Neural progenitor cell (in vitro differentiated cells): ENCODE measurements around the gene SMYD3. TPM values are rescaled to one million over a fixed set of nuclear protein-coding genes. Genes with fewer than 3 reads are reported as not detected.
"Not testable (repeated sequence)": the region's sequence is repeated elsewhere in the genome, so short reads cannot be mapped to it uniquely, and the experiment has no call there.

Experiments
- DNase-seq: peaks from one replicate; pipeline ENCODE4 v3.0.0-alpha.2; 2016; ENCODE audit warnings: low spot score
- H2AFZ ChIP-seq: fragments of 200-600 bp; sonication (generic); replicated peaks from 2 replicates; pipeline ENCODE4 v1.6.1; 2016; ENCODE audit warnings: antibody characterized with exemption
- H3F3A ChIP-seq: fragments of 200-600 bp; sonication (generic); 2 replicates; pipeline ENCODE4 v1.6.1; 2016; ENCODE audit warnings: antibody characterized with exemption, low read depth
- H3K27ac ChIP-seq: fragments of 200-600 bp; sonication (generic); 2 replicates; pipeline ENCODE4 v1.5.1; 2016; ENCODE audit warnings: mild to moderate bottlenecking
- H3K27me3 ChIP-seq: fragments of 200-600 bp; sonication (generic); 2 replicates; pipeline ENCODE4 v1.6.1; 2016; ENCODE audit warnings: mild to moderate bottlenecking, moderate library complexity
- H3K36me3 ChIP-seq: fragments of 200-600 bp; sonication (generic); 2 replicates; pipeline ENCODE4 v1.5.1; 2016
- H3K4me1 ChIP-seq: fragments of 200-600 bp; sonication (generic); 2 replicates; pipeline ENCODE4 v1.6.1; 2016; ENCODE audit warnings: mixed run types
- H3K4me2 ChIP-seq: fragments of 200-600 bp; sonication (generic); 2 replicates; pipeline ENCODE4 v1.6.1; 2016
- H3K4me3 ChIP-seq: fragments of 200-600 bp; sonication (generic); 2 replicates; pipeline ENCODE4 v1.5.1; 2016
- H3K79me2 ChIP-seq: fragments of 200-600 bp; sonication (generic); 2 replicates; pipeline ENCODE4 v1.6.1; 2016; ENCODE audit warnings: low read depth
- H3K9ac ChIP-seq: fragments of 200-600 bp; sonication (generic); 2 replicates; pipeline ENCODE4 v1.6.1; 2016
- H3K9me3 ChIP-seq: fragments of 200-600 bp; sonication (generic); 2 replicates; pipeline ENCODE4 v1.5.1; 2016; ENCODE audit warnings: low read depth
- H4K20me1 ChIP-seq: fragments of 200-600 bp; sonication (generic); 2 replicates; pipeline ENCODE4 v1.6.1; 2016; ENCODE audit warnings: low read depth
- H3K27ac Mint-ChIP-seq: 3 replicates; pipeline ENCODE4 v1.8.0; 2021; ENCODE audit warnings: mixed read lengths
- H3K27me3 Mint-ChIP-seq: 2 replicates; pipeline ENCODE4 v1.8.0; 2022; ENCODE audit warnings: low read depth, mild to moderate bottlenecking, inconsistent platforms, moderate library complexity, mixed read lengths; ENCODE audit not compliant: insufficient read depth
- H3K36me3 Mint-ChIP-seq: 3 replicates; pipeline ENCODE4 v1.8.0; 2021; ENCODE audit warnings: mixed read lengths
- H3K4me1 Mint-ChIP-seq: 3 replicates; pipeline ENCODE4 v1.8.0; 2021; ENCODE audit warnings: mixed read lengths
- H3K4me3 Mint-ChIP-seq: 3 replicates; pipeline ENCODE4 v1.8.0; 2021; ENCODE audit warnings: mild to moderate bottlenecking, moderate library complexity, mixed read lengths
- H3K9me3 Mint-ChIP-seq: 3 replicates; pipeline ENCODE4 v1.8.0; 2020; ENCODE audit warnings: mixed read lengths
- CTCF ChIP-seq: fragments of 200-600 bp; sonication (generic); IDR thresholded peaks from 2 replicates; pipeline ENCODE4 v1.5.1; 2017; ENCODE audit warnings: antibody characterized with exemption, mild to moderate bottlenecking
- EZH2 ChIP-seq: fragments of 200-600 bp; sonication (generic); IDR thresholded peaks from 2 replicates; pipeline ENCODE4 v1.6.1; 2017; ENCODE audit warnings: antibody characterized with exemption, mild to moderate bottlenecking, moderate library complexity
- EZH2phosphoT487 ChIP-seq: fragments of 200-600 bp; sonication (generic); IDR thresholded peaks from 2 replicates; pipeline ENCODE4 v1.6.1; 2017; ENCODE audit warnings: antibody characterized with exemption
- total RNA-seq: library from RNA; depleted of rRNA; stranded (reverse); fragments of >200 nt; gene quantifications from 2 replicates; pipeline ENCODE4 v1.2.3, GENCODE V29; 2015; ENCODE audit warnings: low replicate concordance

SMYD3 gene
- total RNA-seq, 1 donor from 2014 or later: 43.2 TPM

- no peaks in the 10 kb centered on the region for H3K27me3 Mint-ChIP-seq
- Histone ChIP-seq H3K9ac (no peak overlapping the region), H4K20me1 (no peaks in the 10 kb centered on the region), H3K27me3 (no peaks in the 10 kb centered on the region), H3K36me3 (no peaks in the 10 kb centered on the region), H3K9me3 (no peaks in the 10 kb centered on the region), H3F3A (no peaks in the 10 kb centered on the region), H3K79me2 (no peaks in the 10 kb centered on the region), H3K4me2 (no peak overlapping the region), H3K4me1 (no peaks in the 10 kb centered on the region), H2AFZ (no peak overlapping the region), H3K4me3 (no peak overlapping the region), H3K27ac (no peak overlapping the region)
- no peak overlapping the region for H3K27ac Mint-ChIP-seq
- DNase-seq: no peak
- no peak overlapping the region for H3K4me3 Mint-ChIP-seq
- H3K4me1 Mint-ChIP-seq: no peaks in the 10 kb centered on the region
- no peaks in the 10 kb centered on the region for H3K9me3 Mint-ChIP-seq
- no peak for TF ChIP-seq CTCF
- TF ChIP-seq EZH2: no peak
- no peak for TF ChIP-seq EZH2phosphoT487
- peaks cover 9% of the 10 kb centered on the region for H3K36me3 Mint-ChIP-seq
These were observed 173.2 kb downstream of the SMYD3 start for GRCh38 chr1:246333855-246334254.

GRCh38 chr1:246332078-246332477, 175.0 kb downstream of the SMYD3 start:
- no peak overlapping the region for H3K27ac Mint-ChIP-seq
- H3K4me3 Mint-ChIP-seq: no peak overlapping the region
- H3K4me2 ChIP-seq: no peak overlapping the region

GRCh38 chr1:246329900-246330299, 177.2 kb downstream of the SMYD3 start:
- Mint-ChIP-seq H3K27me3 (no peaks in the 10 kb centered on the region), H3K36me3 (peaks cover 16% of the 10 kb centered on the region), H3K27ac (no peak overlapping the region), H3K9me3 (no peaks in the 10 kb centered on the region), H3K4me1 (no peaks in the 10 kb centered on the region), H3K4me3 (no peak overlapping the region)
- no peaks in the 10 kb centered on the region for H3K4me1 ChIP-seq
- H3K36me3 ChIP-seq: no peaks in the 10 kb centered on the region
- H3K27me3 ChIP-seq: no peaks in the 10 kb centered on the region
- H2AFZ ChIP-seq: no peak overlapping the region
- no peak overlapping the region for H3K4me2 ChIP-seq
- H4K20me1 ChIP-seq: no peaks in the 10 kb centered on the region
- H3K9me3 ChIP-seq: no peaks in the 10 kb centered on the region
- H3K79me2 ChIP-seq: no peaks in the 10 kb centered on the region
- TF ChIP-seq EZH2 (no peak), CTCF (no peak), EZH2phosphoT487 (no peak)
- DNase-seq: no peak
- no peak overlapping the region for H3K4me3 ChIP-seq
- no peaks in the 10 kb centered on the region for H3F3A ChIP-seq
- no peak overlapping the region for H3K27ac ChIP-seq
- no peak overlapping the region for H3K9ac ChIP-seq

More at GRCh38 chr1:246332078-246332477, 175.0 kb downstream of the SMYD3 start:
- H3K4me1 Mint-ChIP-seq: no peaks in the 10 kb centered on the region
- Histone ChIP-seq H4K20me1 (no peaks in the 10 kb centered on the region), H3K79me2 (no peaks in the 10 kb centered on the region), H3K27me3 (no peaks in the 10 kb centered on the region), H2AFZ (no peak overlapping the region), H3K9ac (no peak overlapping the region), H3K9me3 (no peaks in the 10 kb centered on the region), H3K36me3 (no peaks in the 10 kb centered on the region), H3K4me1 (no peaks in the 10 kb centered on the region), H3K27ac (no peak overlapping the region), H3K4me3 (no peak overlapping the region), H3F3A (no peaks in the 10 kb centered on the region)
- no peaks in the 10 kb centered on the region for H3K9me3 Mint-ChIP-seq
- no peak for TF ChIP-seq EZH2
- TF ChIP-seq CTCF: no peak
- TF ChIP-seq EZH2phosphoT487: no peak
- peaks cover 13% of the 10 kb centered on the region for H3K36me3 Mint-ChIP-seq
- H3K27me3 Mint-ChIP-seq: no peaks in the 10 kb centered on the region
- DNase-seq: no peak

GRCh38 chr1:246329292-246329691, 177.8 kb downstream of the SMYD3 start:
- not testable (repeated sequence) for H3K27me3 Mint-ChIP-seq, H3K4me2 ChIP-seq

More at GRCh38 chr1:246329292-246329691, 177.8 kb downstream of the SMYD3 start:
- H3F3A ChIP-seq, H2AFZ ChIP-seq, H3K9me3 Mint-ChIP-seq, H3K27ac Mint-ChIP-seq, H3K9me3 ChIP-seq, H3K79me2 ChIP-seq, H3K4me3 ChIP-seq, H3K4me1 Mint-ChIP-seq, H3K4me1 ChIP-seq, H3K27ac ChIP-seq, H3K9ac ChIP-seq, H3K4me3 Mint-ChIP-seq, H3K36me3 ChIP-seq, H4K20me1 ChIP-seq, DNase-seq, H3K27me3 ChIP-seq: not testable (repeated sequence)
- H3K36me3 Mint-ChIP-seq: peaks cover 16% of the 10 kb centered on the region
